Stimulated activated CD4-positive, alpha-beta T cell treated with anti-CD3 and anti-CD28 coated beads, Interleukin-1b, Interleukin-23, amount 100 ng/mL, for 48 hours (primary cell): ENCODE data around the gene PGAM1.
"Not testable (repeated sequence)": the region's sequence is repeated elsewhere in the genome, so short reads cannot be mapped to it uniquely, and the experiment has no call there.

ENCODE experiments used
- DNase-seq: peaks from one replicate; pipeline ENCODE4 v3.0.0-alpha.2; 2020

PGAM1 gene

DNA sequence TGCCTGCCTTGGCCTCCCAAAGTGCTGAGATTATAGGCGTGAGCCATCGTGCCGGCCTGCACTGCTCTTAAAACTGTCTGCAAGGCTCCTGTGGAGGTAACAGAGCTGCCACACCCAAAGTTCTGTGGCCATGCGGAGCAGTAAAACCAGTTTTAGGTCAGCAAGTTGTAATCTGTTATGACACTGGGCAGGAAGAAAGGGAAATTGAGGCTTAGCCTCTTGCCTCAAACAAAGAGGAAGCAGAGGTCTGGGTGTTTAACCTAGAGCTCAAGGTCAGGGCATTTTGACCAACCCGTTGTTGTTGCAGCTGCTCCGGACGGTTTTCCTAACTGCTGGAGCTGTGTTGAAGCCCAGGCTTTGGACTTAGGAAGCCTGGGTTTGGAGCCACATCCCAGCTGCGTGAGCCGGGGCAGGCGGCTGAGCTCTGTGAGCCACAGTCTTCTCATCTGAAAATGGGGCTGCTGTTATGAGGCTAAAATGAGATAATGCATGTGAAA, 17.4 kb upstream of the PGAM1 start:
- DNase-seq = no peak

DNA sequence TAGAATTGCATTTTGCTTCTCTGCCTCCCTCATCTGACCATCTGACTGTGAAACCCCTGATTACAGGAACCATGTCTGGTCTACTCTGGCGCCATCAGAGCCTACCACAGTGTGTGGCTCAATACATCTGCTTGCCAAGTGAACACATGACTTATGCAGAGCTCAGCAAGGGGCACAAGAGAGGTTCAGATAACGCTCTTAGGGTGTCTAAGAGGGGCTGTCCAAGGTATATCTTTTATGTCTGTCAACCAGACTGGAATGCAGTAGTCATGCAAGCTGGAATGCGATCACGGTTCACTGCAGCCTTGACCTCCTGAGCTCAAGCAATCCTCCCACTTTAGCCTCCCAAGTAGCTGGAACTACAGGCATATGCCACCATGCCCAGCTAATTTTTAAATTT, 14.6 kb upstream of the PGAM1 start:
- no peak for DNase-seq

DNA sequence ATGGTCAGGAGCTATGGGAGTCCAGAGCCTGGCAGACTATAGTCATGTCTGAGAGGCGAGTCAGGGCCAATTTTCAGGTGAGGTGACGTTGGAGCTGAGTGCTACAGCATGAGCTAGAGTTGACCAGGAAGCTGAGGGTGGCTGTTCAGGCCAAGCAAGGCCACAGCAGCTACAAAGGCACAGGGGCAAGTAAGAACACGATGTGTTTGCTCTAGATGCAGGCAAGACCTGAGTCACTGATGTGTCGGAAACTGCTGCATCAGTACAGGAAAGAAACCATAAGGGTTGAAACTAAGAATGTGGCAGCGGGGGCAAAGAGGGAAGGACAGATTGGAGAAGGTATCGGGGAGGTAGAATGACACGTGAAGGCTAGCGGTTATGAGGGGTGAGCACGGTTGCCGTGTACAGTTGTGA, 13.1 kb upstream of the PGAM1 start:
- peak; percentile 84 for DNase-seq

DNA sequence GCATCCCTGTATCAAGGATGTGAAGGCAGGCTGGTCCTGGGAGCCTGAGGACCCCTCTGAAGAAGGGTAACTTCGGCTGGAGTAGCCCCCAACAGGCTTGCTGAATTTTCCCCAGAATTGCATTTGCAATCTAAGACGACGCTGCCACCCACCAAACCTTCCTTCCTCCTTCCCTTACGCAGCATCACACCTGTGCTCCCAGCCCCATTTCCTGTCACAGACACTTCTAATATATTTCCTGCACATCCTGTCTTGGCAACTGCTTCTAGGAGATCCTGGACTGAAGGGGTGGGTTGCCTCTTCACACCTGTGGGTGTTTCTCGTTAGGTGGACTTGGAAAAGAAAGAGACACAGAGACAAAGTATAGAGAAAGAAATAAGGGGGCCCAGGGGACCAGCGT, 9.4 kb upstream of the PGAM1 start:
- DNase-seq = no peak

DNA sequence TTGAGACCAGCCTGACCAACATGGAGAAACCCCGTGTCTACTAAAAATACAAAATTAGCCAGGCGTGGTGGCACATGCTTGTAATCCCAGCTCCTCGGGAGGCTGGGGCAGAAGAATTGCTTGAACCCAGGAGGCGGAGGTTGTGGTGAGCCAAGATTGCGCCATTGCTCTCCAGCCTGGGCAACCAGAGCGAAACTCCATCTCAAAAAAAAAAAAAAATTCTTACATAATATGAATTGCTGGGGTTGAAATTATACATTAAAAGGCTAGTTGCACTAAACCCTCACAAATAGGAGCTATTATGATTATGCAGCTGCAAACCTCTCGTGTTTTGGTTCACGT, 2.3 kb upstream of the PGAM1 start:
- DNase-seq = not testable (repeated sequence)

DNA sequence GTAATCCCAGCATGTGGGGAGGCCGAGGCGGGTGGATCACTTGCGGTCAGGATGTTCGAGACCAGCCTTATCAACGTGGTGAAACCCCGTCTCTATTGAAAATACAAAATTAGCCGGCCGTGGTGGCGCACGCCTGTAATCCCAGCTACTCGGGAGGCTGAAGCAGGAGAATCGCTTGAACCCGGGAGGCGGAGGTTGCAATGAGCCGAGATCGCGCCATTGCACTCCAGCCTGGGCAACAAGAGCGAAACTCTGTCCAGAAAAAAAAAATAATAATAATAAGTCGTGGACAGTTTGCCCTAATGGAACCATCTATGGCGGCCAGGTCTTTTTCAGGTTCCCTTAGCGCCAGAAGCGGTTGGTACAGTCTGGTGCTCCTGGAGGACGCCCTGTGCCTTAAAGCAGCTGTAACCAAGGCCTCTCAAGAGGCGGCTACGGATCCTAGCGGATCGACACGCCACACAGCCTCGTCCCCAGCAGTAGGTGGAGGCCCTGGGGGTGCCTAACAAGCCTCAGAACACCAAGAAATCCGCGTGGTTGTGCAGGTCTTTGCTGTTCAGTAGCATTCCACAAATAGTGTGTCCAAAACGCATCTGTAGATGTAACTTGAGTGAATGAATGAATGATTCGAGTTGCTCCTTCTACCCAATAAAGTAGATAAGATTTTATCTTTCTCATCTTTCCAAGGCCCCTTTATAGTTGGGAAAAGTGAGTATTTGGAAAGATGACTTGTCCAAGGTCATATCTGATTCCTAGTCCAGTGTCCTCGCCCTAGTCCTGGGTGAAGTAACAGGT, 982 bp downstream of the PGAM1 start:
- no peak for DNase-seq

DNA sequence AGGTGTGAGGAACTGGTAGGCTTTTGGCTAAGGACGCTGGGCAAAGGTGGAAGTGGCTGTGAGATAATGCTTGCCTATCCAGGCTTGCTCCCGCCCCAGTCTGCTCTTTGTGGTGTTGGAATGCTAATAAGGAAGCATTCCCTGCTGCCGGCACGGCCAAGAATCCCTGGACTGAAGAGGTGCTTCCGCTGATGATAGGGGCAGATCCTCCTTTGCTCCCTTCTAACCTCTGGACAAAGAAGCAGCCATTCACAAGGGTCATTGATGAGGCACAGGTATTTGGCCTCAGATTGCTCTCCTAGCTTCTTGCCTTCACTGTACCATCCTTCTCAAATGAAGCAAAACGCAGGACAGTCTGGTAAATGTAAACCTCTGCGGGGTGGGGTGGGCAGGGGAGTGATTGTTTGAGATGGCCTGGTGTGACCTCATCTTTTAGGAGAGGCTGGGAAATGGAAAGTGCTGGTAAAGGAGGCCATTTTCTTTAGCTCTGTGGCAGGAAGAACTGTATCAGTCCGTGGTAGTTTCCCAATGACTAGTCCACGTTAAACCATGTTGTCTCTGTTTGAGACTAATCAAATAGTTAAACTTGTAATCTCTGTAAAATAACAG, 1.7 kb downstream of the PGAM1 start:
- DNase-seq = no peak

DNA sequence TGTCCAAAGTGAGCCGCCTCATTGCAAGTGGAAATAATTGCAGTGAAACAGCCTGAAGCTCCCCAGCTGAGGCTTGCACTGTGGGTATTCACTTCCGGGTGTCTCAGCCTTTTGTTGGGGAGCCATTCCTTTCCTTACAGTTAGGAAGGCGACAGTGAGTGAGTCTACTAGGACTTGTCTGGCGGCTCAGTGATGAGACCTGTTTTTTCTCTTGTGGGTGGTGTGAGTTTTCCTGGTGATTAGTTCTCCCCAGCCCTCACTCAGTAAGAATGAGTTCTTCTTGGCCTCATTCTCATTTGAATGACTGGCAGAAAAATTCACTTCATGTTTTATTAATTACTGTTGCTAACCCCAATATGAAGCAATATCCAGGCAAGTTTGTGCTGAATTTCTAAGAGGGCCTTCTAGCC, 2.6 kb downstream of the PGAM1 start:
- no peak for DNase-seq

DNA sequence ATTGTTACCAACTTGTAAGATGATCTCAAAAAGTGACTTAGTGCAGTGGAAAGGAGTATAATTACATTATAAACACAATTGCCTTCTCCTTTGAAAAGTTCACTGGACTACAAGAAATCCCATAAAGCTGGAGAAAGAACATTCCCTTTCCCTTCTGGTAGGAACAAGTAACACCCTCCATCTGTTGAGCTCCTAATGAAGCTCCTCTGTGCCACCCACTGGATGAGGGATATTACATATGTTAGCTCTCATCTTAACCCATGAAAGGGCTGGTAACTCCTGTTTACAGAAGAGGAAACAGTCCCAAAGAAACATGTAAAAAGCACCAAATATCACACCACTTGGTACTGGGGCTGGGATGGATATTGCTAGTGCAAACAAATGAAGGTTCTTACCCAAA, 8.1 kb downstream of the PGAM1 start:
- no peak for DNase-seq

DNA sequence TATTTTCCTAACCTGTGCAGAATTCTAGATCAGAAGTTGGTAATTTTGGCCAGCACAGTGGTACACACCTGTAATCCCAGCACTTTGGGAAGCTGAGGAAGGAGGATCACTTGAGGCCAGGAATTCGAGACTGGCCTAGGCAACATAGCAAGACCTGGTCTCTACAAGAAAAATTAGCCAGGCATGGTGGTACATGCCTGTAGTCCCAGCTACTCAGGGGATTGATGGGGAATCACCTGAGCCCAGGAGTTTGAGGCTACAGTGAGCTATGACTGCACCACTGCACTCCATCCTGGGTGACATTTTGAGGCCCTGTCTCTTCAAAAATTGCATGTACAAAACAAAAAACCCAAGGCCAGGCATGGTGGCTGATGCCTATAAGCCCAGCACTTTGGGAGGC, 8.6 kb downstream of the PGAM1 start:
- DNase-seq = no peak

DNA sequence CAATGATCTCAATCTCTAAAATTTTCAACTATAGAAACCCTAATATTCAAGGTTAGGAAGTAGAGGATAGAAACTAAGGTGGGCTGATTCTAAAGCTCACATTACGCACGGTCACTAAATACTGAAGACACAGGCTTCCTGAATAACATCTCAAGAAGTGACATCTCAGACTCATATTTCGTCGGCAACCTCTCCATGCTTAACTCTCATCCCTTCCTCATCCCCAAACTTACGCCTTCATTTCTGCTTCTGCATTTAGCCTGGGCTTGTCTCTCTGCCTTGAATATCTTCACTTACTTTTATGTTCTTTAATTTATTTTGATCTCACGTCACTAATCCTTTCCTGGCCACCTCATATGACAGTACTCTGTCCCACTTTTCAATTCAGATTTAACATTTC, 9.2 kb downstream of the PGAM1 start:
- no peak for DNase-seq

DNA sequence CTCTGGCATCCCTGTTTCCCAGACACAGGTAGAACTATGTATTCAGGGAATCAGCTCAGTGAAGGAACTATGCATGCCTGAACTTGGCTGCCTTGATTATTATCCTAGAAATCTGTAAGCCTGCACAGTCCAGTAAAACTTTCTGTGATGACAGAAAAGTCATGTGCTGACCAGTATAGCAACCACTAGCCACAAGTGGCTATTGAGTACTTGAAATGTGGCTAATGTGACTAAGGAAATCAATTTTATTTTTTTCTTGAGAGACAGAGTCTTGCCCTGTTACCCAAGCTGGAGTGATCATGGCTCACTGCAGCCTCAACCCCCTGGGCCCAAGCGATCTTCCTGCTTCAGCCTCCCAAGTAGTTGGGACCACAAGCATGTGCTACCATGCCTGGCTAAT, 16.3 kb downstream of the PGAM1 start:
- DNase-seq = no peak

DNA sequence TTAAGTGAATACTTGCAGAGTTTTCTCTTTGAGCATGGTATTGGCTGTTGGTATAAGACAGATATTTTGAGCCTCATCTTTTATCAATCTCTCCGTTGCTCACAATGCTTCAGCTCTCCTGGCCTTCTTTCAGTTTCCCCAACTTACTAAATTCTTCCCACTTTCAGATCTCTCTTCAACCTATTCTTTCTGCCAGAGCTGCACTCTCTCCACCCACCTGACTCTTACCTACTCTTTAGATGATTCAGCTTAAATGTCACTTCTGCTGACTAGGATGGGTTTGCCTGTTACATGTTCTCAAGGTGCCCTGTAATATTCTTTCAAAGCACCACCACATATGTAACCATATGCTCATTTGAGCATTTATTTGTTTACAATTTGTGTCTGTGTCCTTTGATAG, 18.2 kb downstream of the PGAM1 start:
- DNase-seq = no peak

DNA sequence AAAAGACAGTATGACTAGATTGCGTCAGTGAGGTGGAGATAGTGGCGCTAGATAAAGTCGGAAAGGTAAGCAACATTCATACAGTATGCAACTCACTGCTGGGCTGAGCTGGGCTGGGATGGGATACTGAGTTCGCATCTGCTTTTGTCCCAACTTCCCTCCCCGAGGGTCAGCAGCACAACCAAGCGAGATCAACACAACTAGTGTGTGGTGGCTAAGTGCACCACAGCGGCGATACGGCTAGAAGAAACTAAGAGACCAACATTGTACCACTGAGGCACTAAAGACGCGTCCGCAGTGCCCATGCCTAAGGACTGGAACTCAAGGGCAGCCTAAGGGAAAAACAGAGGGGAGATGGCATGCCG, 19.3 kb downstream of the PGAM1 start:
- DNase-seq = no peak

DNA sequence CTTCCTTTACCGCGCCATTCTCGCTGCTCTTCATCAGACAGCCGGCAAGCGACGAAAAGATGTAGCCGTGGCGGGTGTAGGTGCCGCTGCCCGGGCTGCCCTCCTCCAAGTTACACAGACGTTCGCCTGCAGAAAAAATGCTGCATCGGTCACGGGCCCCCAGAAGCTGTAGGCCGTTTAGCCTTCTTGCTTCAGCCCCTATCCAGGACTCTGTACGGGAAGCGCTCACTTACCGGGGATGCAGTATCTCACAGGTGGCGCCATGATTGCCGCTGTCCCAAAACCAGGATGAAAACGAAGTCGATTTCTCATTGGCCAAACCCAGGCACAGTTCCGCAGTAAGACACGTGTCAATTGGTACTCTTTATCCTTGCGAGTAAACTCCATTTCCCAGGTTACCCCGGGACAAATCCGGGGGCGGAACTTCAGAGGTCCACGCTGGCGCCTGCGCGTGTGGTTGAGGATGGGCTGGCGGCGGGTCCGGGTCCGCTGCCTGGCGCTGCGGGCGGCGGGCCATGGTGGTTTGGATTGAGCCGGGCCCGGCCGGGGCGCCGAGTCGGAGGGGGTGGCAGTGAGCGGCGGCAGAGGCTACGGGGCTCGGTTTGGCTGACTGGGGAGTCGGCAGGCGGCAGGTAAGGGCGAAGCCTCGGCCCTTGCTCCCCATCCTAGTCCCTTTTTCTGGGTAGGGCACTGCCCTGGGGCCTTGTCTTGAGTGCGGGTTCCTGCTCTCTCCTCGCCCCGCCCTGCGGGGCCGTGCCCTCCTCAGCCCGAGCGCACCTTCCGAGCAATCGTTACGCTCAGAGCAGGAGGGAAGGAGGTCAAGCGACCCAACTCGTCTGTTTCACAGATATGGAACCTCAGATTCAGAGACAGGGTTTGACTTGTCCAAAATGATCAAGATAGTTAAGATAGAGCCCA, 20.0 kb downstream of the PGAM1 start, which contains the start of the genes EXOSC1 and ZDHHC16:
Gene EXOSC1, minus strand, starts transcription at position 285 of the 918 bp plus-strand sequence. Its CDS starts 21 bp downstream, at position 264.
Gene ZDHHC16, plus strand, starts transcription at position 454 of the 918 bp plus-strand sequence. CDS start 5,501 bp downstream, outside the sequence.
- DNase-seq = peak; percentile 94

DNA sequence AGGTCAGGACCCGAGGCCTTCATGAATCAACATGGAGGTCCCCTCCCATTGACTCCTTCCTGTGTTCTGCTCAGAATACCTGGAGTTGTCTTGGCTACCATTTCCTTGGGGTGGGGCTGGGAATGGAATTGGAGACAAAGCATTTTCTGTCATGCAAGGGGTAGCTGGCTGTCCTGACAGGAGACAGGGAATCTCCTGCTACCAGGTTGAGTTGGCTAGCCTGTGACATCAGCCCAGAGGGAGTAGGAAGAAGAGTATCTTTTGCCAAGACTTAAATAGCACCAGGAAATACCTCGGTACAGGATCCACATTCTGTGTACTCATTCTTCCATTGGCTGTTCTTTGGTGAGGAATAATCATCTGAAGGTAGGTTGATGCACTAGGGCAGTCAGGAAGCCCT, 24.8 kb downstream of the PGAM1 start:
- DNase-seq = no peak

DNA sequence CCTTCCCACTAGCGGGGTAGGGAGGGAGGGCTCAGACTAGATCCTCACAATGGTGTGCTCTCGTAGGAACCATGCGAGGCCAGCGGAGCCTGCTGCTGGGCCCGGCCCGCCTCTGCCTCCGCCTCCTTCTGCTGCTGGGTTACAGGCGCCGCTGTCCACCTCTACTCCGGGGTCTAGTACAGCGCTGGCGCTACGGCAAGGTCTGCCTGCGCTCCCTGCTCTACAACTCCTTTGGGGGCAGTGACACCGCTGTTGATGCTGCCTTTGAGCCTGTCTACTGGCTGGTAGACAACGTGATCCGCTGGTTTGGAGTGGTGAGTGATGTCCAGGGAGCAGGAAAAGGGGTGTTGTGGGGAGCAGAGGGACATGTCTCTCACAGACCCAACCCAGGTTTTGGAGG, 25.6 kb downstream of the PGAM1 start:
- DNase-seq = no peak

DNA sequence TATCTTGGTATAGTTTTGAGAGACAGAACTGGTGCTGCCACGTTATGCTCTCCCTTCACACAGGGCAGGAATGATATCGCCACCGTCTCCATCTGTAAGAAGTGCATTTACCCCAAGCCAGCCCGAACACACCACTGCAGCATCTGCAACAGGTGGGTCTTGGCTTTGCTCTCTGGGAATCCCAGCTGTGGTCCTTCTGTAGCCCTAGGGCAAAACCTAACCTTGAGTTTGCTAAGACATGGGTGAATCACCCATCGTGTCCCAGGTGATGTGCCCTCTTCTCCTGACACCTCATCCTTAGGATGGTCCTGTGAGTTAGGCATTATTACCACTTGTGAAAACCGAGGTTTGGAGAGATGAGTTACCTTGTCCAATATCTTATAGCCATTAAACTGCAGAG, 26.4 kb downstream of the PGAM1 start:
- no peak for DNase-seq

DNA sequence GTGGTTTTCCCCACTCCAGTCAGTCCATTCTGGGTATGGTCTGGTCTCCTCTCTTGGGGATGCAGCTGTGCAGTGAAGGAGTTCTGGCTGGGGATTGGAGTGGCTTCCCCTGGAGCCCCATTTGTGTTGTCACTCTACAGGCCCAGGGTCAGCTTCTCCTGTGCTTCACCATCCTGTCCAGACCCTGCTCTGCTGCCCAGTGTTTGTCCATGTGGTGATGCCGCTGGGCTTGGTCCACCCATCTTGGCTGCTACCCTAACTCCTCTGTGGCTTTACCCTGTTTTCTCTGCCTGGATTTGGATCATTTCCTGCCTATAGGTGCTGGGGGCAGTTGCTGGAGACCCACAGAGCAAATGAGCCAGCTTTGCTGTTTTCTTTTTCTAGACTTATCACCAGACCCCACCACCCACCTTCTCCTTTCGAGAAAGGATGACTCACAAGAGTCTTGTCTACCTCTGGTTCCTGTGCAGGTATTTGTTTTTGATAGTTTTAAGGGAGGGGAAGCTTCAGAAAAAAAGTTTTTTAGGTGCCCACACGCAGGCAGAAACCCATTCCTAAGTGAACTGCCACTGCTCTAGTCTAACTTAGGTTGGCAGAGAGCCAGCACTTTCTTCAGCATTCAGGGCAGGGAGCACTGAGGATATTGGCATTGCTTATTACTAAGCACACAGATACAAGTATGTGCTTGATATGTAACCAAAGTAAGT, 28.5 kb downstream of the PGAM1 start:
- no peak for DNase-seq

DNA sequence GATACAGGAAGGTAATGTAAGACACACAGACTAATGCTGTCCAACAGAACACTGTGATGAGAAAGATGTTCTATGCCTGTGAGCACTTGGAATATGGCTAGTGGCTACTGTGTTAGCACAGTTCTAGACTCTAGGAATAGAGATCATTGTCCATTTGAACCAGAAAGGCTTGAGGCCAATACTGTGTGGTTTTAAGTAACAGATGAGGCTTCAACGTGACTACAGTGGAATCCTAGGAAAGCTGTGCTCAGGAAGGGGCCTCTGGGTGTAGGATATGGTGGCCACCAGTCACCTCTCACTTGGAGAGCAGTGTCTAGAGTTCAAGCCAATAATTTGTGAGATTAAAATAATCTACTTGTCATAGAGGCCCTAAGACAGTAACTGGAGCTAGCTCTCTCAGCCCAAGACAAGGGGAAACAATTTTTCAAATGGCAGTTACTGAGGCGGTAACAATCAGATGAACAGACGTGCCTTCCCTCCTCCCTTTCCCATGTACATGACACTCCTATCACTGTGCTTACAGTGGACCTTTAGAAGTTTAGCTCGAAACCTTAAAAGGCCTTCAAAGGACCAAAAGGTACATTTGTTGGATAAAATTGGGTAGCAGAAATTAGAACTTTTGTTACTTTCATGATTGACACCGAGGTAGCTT, 30.2 kb downstream of the PGAM1 start:
- no peak for DNase-seq

DNA sequence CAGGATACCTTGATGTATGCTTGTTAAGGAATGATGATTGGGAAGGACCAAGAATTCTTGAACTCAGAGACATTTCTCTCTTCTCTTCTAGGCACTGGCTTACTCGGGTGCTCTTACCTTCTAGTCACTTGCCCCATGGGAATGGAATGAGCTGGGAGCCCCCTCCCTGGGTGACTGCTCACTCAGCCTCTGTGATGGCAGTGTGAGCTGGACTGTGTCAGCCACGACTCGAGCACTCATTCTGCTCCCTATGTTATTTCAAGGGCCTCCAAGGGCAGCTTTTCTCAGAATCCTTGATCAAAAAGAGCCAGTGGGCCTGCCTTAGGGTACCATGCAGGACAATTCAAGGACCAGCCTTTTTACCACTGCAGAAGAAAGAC, 30.7 kb downstream of the PGAM1 start:
- no peak for DNase-seq

DNA sequence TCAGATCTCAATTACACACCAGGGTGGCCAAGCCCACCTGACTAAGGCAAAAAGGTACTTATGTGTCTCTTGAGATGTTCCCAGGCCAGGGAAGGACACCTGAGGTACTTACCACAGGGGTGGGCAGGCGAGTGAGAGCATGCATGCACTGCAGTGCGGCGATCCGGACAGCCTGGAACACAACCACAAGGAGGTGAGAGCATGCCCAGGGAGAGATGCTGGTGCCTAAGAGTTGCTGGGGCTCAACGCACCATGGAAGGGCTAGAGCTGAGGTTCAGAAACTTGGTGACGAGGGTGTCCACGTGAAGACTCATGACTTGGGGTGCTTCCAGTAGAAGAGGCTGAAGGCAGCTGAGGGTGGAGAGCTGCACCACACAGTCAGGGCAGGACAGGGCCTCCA, 33.1 kb downstream of the PGAM1 start:
- DNase-seq = no peak
